Measurements from ENCODE around the gene EIF5AL1. TPM values are rescaled to one million over a fixed set of nuclear protein-coding genes. Genes with fewer than 3 reads are reported as not detected.
"Not testable (repeated sequence)": the region's sequence is repeated elsewhere in the genome, so short reads cannot be mapped to it uniquely, and the experiment has no call there.

The EIF5AL1 gene
- total RNA-seq, 1 experiment from 2014 or later: 0.17 TPM

- H3K4me3 Mint-ChIP-seq: no peak overlapping the region
- no peaks in the 10 kb centered on the region for H3K4me1 Mint-ChIP-seq
- H3K36me3 Mint-ChIP-seq: no peaks in the 10 kb centered on the region
- CTCF ChIA-PET: no interaction called here
- TF ChIP-seq ZNF425 (CRISPR knock-in tag; conservative IDR thresholded peaks at IDR 0.05): no peak
- TF ChIP-seq SOX15 (CRISPR knock-in tag; IDR thresholded peaks at IDR 0.05): no peak
- TF ChIP-seq JAZF1 (CRISPR knock-in tag; IDR thresholded peaks at IDR 0.05): no peak
- no peak for TF ChIP-seq ZSCAN18 (CRISPR knock-in tag; IDR thresholded peaks at IDR 0.05)
- no peak for TF ChIP-seq ZBTB43 (CRISPR knock-in tag; IDR thresholded peaks at IDR 0.05)
- no peak for TF ChIP-seq IRF2 (CRISPR knock-in tag; IDR thresholded peaks at IDR 0.05; ENCODE audit: borderline replicate concordance, low read depth)
- no peak for TF ChIP-seq ZNF396 (CRISPR knock-in tag; IDR thresholded peaks at IDR 0.05; ENCODE audit: borderline replicate concordance)
- TF ChIP-seq GTF2I (CRISPR knock-in tag; conservative IDR thresholded peaks at IDR 0.05): no peak
- TF ChIP-seq FOXK1 (CRISPR knock-in tag; IDR thresholded peaks at IDR 0.05): no peak
- no peak for TF ChIP-seq RORB (CRISPR knock-in tag; IDR thresholded peaks at IDR 0.05)
- no peak for TF ChIP-seq SMAD4 (CRISPR knock-in tag; IDR thresholded peaks at IDR 0.05)
- TF ChIP-seq KAT7 (CRISPR knock-in tag; IDR thresholded peaks at IDR 0.05; ENCODE audit: borderline replicate concordance): no peak
- TF ChIP-seq NFATC4 (CRISPR knock-in tag; IDR thresholded peaks at IDR 0.05): no peak
- no peak for TF ChIP-seq NR1H2 (CRISPR knock-in tag; IDR thresholded peaks at IDR 0.05)
- no peak for TF ChIP-seq NR3C1 (CRISPR knock-in tag; conservative IDR thresholded peaks at IDR 0.05; ENCODE audit: low read depth)
- TF ChIP-seq ZNF317 (CRISPR knock-in tag; IDR thresholded peaks at IDR 0.05; ENCODE audit: borderline replicate concordance, low read depth): no peak
- TF ChIP-seq E2F1 (CRISPR knock-in tag; IDR thresholded peaks at IDR 0.05): no peak
- no peak for TF ChIP-seq ATF1 (CRISPR knock-in tag; IDR thresholded peaks at IDR 0.05)
- no peak overlapping the region for H3K27ac Mint-ChIP-seq
- H3K27me3 Mint-ChIP-seq (ENCODE audit: low read depth): no peaks in the 10 kb centered on the region; the same call in none of the 2 replicates
- ATAC-seq: no peak
- H3K9me3 Mint-ChIP-seq: no peaks in the 10 kb centered on the region
- DNase-seq (ENCODE audit: low spot score): no peak
- POLR2A ChIA-PET: no interaction called here
Observed at GRCh38 chr10:79555354-79556309, 43.3 kb downstream of the EIF5AL1 start.

- H3K27ac Mint-ChIP-seq, H3K36me3 Mint-ChIP-seq, POLR2A ChIA-PET: not testable (repeated sequence)
Observed at GRCh38 chr10:79556961-79557360, 44.6 kb downstream of the EIF5AL1 start.

More at GRCh38 chr10:79556961-79557360, 44.6 kb downstream of the EIF5AL1 start:
- DNase-seq (ENCODE audit: low spot score); H3K4me3 Mint-ChIP-seq; H3K4me1 Mint-ChIP-seq; CTCF ChIA-PET; H3K9me3 Mint-ChIP-seq; H3K27me3 Mint-ChIP-seq (ENCODE audit: low read depth); ATAC-seq: not testable (repeated sequence)

All from WTC11 (cell line).